KG1 (cell line): ENCODE measurements around the gene METTL23.
A peak's percentile ranks its signal among the peaks of the same experiment; 100 is the strongest.
"Not testable (repeated sequence)": the region's sequence is repeated elsewhere in the genome, so short reads cannot be mapped to it uniquely, and the experiment has no call there.

Experiments used
- DNase-seq: peaks from one replicate; lab custom pipeline; 2025; lab: John Stamatoyannopoulos, UW

METTL23 gene

DNA sequence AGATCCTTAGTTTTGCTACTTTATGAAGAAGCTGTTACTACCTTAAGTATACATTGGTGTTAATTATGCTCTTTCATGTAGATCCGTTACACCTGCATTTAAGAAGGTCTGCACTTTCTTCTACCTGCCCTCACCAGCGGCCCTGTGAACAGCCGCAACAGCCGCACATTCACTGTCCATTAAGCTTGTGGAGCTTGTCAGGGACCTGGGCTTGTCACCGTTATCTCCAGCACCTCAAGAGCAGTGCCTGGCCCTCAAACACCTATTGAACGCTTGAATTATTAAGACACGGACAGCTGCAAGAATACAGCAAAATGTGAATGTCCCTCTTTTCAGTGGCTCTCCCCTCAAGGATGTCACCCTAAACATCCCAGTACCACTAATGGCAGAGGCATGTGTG is 12.9 kb upstream of the METTL23 start:
- no peak for DNase-seq

DNA sequence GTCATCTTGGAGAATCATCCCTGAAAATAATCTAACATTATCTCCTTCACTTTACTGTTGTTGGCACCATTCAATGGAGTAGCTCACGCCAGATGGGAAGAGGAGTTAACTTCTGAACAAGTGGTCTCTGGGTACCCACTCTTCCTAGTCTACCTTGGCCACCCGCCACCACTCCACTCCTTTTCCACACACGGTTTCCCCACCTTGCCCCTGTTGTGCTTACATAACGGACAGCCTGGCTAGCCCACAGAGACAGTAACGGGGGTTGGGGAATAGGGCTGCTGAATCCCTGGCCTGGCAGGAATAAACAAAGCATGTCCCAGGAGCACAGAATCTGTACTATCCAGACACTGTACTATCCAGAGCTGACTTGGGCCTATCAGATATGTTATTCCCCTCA is 12.3 kb upstream of the METTL23 start:
- no peak for DNase-seq

DNA sequence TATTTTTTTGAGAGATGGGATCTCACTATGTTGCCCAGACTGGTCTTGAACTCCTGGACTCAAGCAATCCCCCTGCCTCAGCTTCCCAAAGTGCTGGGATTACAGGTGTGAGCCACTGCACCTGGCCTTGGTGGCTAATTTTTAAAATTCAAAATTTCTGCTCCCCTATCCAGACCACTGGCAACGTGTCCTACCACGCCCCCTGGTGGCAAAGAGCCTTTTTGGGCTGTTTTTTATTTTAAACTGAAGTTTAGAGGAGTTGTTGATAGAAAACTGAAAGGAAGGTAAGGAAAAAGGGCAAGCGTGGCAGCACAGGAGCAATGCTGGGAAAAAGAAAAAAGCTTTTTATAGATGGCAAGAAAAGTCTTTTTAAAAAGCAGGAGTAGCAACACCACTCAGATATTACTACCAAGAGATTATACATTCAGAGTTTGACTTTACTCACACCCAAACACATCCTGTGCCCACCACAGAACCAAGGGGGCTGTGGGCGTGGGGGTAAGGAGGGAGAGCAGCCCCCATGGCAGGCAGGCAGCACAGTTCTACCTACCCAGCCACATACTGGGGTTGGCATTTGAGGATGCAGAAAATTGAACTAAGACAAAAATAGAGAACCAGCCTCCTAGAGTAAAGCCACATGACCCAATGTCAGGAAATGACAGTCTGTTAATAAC is 11.7 kb upstream of the METTL23 start:
- DNase-seq, result peak; percentile 50

DNA sequence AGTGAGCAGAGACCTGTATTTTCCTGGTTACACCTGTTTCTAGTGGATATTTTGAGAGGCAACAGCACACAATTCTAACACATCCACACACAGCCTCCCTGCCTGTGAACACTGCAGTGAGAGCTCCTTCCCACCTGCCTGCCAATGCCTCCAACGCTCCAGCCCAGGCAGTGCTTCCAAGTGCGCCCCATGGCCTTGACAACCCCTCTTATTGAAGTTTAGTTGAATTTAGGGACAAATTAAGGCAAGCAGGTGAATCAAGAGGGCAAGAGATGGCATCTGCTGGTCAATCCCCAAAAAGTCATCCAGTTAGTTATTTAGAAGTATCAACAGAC is 11.2 kb upstream of the METTL23 start:
- no peak for DNase-seq

DNA sequence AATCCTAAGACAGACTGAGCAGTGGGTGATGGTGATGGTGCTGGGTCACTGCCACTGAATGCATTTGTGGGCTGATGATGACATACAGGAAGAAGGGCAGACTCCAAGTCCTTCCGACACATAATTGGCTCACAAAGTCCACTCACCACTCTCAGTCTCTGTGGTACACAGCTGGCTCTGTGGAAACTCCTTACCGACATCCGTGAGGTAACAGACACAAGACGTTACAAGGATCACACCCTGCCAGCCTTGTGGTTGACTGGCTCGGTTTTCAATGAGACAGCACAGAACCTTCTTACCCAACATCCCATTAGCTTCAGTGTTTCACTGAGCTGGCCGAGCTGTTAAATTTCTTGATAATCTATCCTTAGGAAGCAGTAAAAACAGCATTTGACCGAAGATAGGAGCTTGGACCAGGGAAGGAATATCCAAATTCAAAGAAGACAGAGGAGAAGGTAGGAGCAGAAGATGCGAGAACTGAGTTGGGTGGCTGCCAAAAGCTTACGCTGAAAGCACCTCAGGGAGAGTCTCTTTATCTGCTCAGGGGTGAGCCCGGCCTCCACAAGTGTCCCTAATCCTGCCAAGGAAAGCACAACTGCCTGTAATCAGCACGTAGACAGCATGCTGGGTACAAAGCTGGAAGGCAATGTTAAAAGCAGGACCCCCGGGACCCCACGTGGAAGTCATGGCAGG is 10.3 kb upstream of the METTL23 start:
- DNase-seq, result no peak

DNA sequence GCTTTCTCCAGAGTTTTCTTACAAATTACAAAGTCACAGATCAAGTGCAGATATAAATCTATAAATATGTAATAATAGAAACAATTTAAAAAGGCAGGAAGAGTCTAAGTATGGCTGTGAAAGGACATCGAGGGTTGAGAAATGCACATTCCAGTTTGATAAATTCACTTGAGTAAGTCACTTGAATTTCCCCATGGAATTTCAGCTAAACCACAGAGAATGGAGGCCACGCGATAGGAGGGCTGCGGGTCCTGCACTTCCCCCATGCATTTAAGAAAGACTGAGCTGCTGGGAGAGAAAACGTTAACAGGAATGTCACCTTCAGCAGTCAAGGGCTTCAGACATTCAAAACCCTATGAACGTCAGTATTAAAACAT is 9.8 kb upstream of the METTL23 start:
- DNase-seq, result no peak

DNA sequence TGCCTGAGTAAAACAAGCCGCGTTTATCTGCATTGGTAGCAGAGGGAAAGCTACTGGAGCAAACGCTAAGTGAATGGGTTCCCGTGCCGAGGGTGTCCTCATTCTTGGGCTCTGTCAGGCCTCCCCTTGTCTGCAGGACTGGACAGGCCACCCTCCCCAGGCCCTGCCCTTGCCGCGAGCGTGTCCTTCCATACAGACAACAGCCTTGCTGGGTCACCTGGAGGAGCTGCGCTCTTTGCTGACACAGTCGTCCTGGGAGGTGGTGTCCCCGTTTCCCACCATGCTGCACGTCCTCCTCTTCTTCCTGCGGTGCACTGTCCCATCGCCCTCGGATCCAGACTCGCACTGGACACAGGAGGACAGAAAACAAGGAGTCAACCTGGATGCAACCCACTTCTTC is 8.1 kb upstream of the METTL23 start:
- DNase-seq, result no peak

DNA sequence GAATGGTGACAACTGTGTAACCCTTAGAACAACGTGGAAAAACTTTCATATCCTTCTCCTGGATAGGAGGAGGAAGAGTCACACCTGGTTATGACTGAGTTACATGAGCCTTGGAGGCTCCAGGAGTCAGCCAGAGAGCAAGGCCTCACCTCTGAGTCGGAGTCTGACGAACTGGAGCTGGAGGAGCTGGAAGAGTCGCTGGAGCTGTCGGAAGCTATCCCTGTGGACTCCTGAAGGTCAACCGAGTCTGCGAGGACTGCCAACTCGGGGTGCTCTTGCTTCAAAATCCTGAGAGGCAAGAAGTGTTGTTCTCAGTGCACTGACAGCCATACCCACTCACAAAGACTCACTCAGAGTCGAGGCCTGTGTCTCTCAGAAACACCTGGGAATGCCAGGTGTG is 6.4 kb upstream of the METTL23 start:
- no peak for DNase-seq

DNA sequence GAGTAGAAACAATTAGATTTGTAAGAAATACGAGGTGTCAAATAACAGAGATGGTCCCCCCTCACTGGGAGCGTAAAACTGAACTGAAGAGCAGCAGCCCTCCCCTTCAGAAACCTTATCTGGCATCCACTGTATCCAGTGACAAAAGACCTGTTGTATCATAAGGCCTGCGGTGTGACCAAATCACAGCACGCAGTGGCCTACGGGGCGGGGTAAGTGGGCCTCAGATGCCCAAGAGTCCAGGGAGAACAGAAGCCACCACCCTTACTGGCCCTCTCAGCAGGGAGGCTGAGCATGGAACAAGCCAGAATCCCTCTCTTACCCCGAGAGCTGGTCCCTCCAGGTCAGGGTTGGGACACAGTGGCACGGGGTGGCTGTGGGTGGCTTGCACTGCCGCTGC is 5.7 kb upstream of the METTL23 start:
- no peak for DNase-seq

DNA sequence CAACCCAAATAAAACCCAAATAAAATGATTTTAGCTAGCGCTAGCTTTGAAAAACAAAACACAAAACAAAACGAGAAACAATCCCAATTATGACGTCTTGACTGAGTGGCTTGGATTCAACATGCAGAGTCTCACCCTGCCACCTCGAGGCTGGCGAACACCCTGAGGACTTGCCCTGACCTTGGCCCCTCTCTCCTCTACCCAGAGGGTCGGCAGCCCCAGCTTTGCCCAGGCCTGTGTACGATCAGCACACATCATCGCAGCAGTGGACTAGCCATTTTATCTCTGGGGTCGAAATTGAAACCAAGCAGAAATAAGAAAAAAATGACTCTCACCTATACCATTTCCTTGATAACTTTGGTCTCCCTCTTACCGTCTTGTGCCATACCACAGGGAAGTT is 5.2 kb upstream of the METTL23 start:
- DNase-seq, result no peak

DNA sequence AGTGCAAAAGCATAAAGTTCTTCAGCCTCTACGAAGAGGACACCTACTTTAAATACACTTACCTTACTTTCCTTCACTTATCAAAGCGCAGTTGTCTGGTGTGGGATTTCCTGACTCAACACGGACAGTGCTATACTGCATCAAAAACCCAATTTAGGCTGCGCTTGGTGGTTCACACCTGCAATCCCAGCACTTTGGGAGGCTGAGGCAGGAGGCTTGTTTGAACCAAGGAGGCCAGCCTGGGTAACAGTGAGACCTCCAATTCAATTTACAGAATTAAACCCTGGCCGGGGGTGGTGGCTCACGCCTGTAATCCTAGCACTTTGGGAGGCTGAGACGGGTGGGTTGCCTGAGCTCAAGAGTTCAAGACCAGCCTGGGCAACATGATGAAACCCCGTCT is 4.4 kb upstream of the METTL23 start:
- no peak for DNase-seq

DNA sequence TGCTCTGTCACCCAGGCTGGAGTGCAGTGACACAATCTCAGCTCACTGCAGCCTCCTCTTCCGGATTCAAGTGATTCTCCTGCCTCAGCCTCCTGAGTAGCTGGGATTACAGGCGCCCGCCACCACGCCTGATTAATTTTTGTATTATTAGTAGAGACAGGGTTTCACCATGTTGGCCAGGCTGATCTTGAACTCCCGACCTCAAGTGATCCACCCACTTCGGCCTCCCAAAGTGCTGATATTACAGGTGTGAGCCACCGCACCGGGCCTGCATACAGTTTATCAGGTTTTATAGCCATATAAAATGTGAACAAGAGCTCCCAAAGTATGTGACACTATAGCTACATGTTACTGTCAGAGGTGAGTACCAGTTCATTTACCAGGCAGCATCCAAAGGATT is 3.7 kb upstream of the METTL23 start:
- not testable (repeated sequence) for DNase-seq

DNA sequence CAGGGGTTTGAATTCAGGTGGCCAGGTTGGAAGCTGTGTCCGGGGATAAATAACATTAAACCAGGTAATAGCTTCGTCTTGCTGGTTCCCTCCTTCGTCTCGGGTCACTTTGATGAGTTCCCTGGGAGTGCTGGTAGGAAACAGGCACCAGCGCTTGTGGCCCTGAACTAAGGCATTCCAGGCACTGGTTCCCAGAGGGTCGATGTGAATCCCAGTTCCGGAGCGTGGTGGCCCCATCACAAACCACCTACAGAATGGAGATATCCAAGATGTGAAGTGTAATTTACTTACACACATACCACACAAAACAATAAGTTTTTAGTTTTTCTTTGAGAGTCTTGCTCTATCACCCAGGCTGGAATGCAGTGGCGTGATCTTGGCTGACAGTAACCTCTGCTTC is 2.8 kb upstream of the METTL23 start:
- DNase-seq, result no peak

DNA sequence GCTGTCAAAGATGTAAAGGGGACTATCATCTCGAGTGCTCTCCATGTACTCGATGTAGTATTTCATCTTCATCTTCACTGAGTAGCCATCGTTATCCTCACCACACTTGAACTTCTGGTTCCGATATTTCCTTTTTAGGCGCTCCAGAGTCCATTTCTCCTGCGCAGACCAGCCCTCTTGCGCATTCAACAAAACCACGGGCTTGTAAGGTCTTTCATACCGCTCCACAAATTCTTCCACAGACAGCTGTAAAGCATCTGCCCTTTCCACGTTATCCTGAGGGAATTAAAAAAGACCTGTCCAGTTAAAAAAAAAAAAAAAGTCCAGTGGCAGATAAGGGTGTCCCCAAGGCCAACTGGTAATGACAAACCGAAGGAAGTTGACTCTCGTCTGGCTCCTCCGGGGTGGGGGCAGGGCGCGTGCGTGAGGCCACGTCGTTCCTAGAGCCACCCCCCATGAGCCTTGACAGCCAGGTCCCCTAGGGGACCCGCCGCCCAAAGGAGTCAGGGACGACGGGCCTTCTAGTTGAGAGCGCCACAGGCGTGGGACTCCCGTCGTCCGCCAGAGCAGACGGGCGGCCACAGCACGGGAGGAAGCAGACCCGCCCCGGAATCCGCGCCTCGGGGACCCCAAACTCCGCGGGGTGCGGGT is 934 bp upstream of the METTL23 start:
- DNase-seq, result peak; percentile 73

DNA sequence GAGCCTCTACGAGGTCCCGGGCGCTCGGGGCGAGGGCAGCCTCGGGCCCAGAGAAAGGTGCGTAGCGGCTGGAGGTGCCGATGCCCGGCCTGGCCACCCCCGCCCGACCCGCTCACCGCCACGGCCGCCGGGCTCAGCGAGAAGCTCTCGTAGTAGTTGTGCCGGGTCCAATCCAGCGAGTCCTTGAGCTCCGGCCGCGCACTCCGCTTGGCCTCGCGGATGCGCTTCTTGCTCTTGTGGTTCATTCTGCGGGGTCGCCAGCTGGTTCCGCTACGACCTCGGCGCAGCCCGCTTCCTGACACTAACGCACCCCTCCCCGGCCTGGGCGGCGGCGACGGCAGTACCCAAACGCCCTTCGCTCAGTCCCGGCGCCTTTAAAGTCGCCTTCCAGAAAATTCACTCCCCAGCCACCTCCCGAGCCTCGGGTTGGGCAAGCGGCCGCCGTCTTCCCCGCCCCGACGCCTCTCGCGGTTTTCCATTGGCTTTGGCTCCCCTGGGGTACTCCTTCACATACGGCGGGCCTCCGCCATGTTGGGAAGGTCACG is 336 bp upstream of the METTL23 start, which contains the start of gene JMJD6:
JMJD6 (minus strand) TSS at position 376 of the 545 bp plus-strand sequence; CDS start at position 245, 131 bp downstream.
- DNase-seq, result peak; percentile 87

DNA sequence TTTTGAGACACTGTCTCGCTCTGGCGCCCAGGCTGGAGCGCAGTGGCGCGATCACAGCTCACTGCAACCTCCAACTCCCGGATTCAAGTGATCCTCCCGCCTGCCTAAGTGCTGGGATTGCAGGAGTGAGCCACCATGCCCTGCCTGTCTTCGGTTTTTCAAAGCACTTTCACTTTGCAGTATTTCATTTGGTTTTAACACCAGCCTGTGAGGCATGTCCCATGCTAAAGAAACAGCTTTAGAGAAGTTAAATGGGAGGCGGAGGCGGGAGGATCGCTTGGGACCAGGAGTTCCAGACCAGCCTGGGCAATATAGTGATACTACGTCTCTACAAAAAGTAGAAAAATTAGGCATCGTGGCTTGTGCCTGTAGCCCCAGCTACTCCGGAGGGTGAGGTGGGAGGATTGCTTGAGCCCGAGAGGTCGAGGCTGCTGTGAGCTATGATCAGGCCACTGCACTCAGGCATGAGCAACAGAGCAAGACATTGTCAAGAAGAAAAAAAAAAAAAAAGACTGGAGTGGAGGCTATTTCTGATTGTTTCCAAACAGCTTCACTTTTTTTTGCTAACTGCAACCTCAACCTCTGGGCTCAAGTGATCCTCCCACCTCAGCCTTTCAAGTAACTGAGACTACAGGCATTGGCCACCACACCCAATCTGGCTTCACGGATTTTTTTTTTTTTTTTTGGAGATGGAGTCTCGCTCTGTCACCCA is 1.3 kb downstream of the METTL23 start:
- no peak for DNase-seq

DNA sequence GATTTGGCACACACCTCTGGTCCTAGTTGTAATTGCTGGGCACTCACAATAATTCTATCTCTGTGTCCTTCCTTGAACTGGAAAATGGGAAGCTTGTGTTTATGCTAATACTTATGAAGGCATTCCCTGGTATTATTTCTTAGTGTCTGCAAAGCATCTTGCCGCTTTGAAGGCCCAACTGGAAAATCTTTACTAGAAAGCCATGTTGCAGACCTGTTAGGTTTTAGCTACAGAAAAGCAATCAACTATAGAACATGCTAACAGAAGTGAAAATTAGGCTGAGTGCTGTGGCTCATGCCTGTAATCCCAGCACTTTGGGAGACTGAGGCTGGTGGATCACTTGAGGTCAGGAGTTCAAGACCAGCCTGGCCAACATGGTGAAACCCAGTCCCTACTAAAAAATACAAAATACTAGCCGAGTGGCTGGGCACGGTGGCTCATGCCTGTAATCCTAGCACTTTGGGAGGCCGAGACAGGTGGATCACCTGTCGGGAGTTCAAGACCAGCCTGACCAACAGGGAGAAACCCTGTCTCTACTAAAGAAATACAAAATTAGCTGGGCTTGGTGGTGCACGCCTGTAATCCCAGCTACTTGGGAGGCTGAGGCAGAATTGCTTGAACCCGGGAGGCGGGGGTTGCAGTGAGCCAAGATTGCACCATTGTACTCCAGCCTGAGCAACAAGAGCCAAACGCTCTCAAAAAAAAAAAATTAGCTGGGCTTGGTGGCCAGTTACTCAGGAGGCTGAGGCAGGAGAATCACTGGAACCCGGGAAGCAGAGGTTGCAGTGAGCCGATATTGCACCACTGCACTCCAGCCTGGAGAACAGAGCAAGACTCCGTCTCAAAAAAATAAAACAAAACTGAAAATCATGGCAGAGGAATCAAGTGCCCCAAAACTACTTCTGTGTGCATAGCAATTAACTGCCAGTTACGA is 5.4 kb downstream of the METTL23 start:
- DNase-seq, result not testable (repeated sequence)

DNA sequence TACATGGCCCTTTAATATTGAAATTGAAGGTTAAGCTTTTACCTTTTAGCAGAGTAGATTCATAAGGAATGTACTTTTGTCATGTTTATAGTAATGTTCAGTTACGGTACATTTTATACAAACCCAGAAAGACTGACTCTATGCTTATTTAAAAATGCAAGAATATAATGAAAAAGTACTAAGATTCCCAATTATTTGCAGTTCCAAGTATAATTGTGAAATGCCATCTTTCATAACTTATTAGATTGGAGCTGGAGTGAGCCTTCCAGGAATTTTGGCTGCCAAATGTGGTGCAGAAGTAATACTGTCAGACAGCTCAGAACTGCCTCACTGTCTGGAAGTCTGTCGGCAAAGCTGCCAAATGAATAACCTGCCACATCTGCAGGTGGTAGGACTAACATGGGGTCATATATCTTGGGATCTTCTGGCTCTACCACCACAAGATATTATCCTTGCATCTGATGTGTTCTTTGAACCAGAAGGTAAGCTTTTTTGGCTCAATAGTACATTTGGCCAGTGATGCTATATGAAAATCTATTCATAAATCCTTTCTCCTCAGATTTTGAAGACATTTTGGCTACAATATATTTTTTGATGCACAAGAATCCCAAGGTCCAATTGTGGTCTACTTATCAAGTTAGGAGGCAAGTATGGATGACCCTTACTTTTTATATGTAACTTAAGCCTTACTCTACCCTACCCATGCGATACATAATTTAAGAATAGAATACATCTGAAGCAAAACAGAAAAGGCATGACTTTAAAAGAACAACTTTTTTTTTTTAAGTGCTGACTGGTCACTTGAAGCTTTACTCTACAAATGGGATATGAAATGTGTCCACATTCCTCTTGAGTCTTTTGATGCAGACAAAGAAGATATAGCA is 6.3 kb downstream of the METTL23 start:
- no peak for DNase-seq

DNA sequence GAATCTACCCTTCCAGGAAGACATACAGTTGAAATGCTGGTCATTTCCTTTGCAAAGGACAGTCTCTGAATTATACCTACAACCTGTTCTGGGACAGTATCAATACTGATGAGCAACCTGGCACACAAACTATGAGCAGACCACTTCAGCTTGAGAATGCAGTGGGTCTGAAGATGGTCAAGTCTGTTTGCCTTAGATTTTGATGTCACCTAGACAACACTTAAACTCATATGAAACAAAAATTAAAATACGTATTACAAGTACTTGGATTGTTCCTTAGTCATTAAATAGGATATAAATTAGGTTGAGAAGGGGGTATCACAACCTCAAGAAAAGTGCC is 6.9 kb downstream of the METTL23 start:
- no peak for DNase-seq

DNA sequence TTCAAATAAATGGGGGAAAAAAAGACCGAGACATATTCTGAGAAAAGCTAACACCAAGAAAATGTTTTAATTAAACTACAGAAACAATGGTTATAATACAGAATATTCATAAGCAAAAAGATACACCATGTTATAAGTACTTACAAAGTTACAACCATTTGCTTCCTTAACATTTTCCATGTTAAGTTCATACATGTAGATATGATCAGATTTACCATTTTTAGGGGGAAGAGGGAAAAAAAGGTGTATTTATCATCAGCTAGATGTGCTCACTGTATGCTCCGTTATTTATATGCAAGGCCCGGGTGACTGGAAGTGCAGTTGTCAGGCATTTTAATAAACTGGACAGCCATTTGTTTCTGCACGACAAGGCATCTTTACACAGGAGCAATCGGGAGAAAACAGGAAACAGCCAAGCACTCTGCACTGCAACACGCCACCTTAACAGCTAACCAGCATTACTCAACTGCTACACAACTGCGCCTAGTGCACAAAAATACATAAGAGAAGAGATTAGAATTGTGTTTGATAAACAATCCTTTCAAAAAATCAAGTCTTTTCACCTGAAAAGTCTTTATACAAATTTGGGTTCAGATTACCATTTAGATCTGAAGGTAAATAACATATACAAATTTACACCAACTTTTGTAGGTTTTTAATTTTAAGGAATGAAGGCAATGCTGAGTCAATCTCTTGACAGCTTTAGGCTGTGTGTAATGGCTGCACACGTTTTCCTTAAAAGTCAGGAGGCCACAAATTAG is 7.6 kb downstream of the METTL23 start:
- no peak for DNase-seq
